ENCODE results near the gene MICAL1.

- TF ChIP-seq CTCF (IDR thresholded peaks at IDR 0.05), result no peak
- no peak for TF ChIP-seq POLR2A (IDR thresholded peaks at IDR 0.05)
- TF ChIP-seq EP300 (IDR thresholded peaks at IDR 0.05), result no peak
- TF ChIP-seq POLR2AphosphoS5 (IDR thresholded peaks at IDR 0.05), result no peak
Measured at GRCh38 chr6:109491207-109491938, 35.8 kb upstream of the MICAL1 start.
